NCI-H345 treated with DMSO at 0.1 percent for 48 hours (cell line): ENCODE measurements around the gene ACSS3.
A peak's percentile ranks its signal among the peaks of the same experiment; 100 is the strongest.
"Not testable (repeated sequence)": the region's sequence is repeated elsewhere in the genome, so short reads cannot be mapped to it uniquely, and the experiment has no call there.

Experiments used
- DNase-seq: peaks from one replicate; lab custom pipeline; 2025; ENCODE audit not compliant: unreplicated experiment; lab: John Stamatoyannopoulos, UW

Gene ACSS3

GRCh38 chr12:81164827-81165226 is 86.9 kb downstream of the ACSS3 start:
- DNase-seq: no peak

GRCh38 chr12:81166790-81167189 is 88.9 kb downstream of the ACSS3 start:
- no peak for DNase-seq

- DNase-seq: no peak
Observed at GRCh38 chr12:81167694-81168093, 89.8 kb downstream of the ACSS3 start.

- DNase-seq: no peak
Observed at GRCh38 chr12:81168445-81168844, 90.6 kb downstream of the ACSS3 start.

GRCh38 chr12:81170072-81170471 is 92.2 kb downstream of the ACSS3 start:
- DNase-seq: no peak

- DNase-seq: no peak
Observed at GRCh38 chr12:81172851-81173250, 95.0 kb downstream of the ACSS3 start.

GRCh38 chr12:81174664-81175063 is 96.8 kb downstream of the ACSS3 start:
- DNase-seq: no peak

GRCh38 chr12:81176796-81177195 is 98.9 kb downstream of the ACSS3 start:
- DNase-seq: no peak

GRCh38 chr12:81181691-81182090 is 103.8 kb downstream of the ACSS3 start:
- no peak for DNase-seq

- DNase-seq: no peak
Observed at GRCh38 chr12:81187686-81188085, 109.8 kb downstream of the ACSS3 start.

GRCh38 chr12:81196595-81196994 is 118.7 kb downstream of the ACSS3 start:
- no peak for DNase-seq

- not testable (repeated sequence) for DNase-seq
Observed at GRCh38 chr12:81200561-81200960, 122.7 kb downstream of the ACSS3 start.

GRCh38 chr12:81203671-81204204 is 125.9 kb downstream of the ACSS3 start:
- no peak for DNase-seq

GRCh38 chr12:81205416-81205815 is 127.5 kb downstream of the ACSS3 start:
- no peak for DNase-seq

- DNase-seq: peak; percentile 46
Observed at GRCh38 chr12:81206429-81206828, 128.6 kb downstream of the ACSS3 start.

GRCh38 chr12:81207173-81207572 is 129.3 kb downstream of the ACSS3 start:
- DNase-seq: no peak

- DNase-seq: no peak
Observed at GRCh38 chr12:81207664-81208063, 129.8 kb downstream of the ACSS3 start.

GRCh38 chr12:81208187-81208911 is 130.5 kb downstream of the ACSS3 start:
- peak; percentile 46 for DNase-seq

- no peak for DNase-seq
Observed at GRCh38 chr12:81209012-81209411, 131.1 kb downstream of the ACSS3 start.

- DNase-seq: peak; percentile 37
Observed at GRCh38 chr12:81209772-81210225, 131.9 kb downstream of the ACSS3 start.

- DNase-seq: no peak
Observed at GRCh38 chr12:81211306-81211705, 133.4 kb downstream of the ACSS3 start.

GRCh38 chr12:81212996-81213696 is 135.3 kb downstream of the ACSS3 start:
- DNase-seq: no peak
